GM19023 (cell line): ENCODE measurements around the gene ATP2C1.
"Not testable (repeated sequence)": the region's sequence is repeated elsewhere in the genome, so short reads cannot be mapped to it uniquely, and the experiment has no call there.

Experiments used
- ATAC-seq: cut with Tn5 transposase; IDR thresholded peaks from one replicate; pipeline ENCODE4 v1.9.1; 2021; ENCODE audit warnings: mild to moderate bottlenecking, moderate library complexity; ENCODE audit not compliant: unreplicated experiment

ATP2C1 gene

DNA sequence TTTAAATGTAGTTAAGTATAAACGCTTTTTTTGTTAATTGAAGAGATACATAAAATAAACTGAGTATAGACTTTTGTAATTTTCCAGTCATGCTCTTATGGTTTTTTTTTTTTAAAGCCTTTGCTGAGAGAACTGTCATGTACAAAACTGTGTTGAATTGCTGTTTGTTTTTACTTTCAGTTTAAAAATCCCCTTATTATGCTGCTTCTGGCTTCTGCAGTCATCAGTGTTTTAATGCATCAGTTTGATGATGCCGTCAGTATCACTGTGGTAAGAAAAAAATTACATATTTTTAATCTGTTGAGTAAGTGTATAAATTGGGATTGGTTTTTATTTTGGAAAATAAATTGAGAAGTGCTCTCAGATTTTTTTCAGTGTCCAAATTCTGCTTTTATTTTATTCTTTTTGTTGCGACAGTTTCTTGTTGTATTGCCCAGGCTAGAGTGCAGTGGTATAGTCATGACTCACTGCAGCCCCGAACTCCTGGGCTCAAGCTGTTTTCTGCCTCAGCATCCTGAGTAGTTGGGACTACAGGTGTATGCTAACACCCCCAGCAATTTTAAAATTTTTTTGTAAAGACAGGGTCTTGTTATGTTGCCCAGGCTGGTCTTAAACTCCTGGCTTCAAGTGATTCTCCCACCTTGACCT lies 40.7 kb downstream of the ATP2C1 start:
- no peak for ATAC-seq

GRCh38 chr3:130935761-130936492 lies 42.0 kb downstream of the ATP2C1 start:
- ATAC-seq = no peak

DNA sequence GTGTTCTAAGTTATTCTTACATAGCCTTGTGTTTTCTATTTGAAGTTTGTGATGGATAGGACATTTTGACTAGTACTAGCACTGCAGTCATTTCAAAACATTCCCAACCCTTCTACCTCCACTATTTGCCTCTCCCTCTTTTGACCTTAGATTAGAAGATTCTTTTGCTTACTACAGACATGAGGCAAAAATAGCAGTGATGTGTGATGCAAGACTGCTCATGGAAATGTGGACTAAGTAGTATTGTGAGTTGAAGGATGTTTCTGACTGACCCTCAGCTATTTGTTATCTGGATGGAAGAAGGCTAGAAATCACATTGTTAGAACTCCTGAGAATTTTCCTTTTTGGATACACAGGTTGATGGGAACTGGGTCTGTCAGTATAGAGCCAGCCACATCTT lies 45.9 kb downstream of the ATP2C1 start:
- no peak for ATAC-seq

DNA sequence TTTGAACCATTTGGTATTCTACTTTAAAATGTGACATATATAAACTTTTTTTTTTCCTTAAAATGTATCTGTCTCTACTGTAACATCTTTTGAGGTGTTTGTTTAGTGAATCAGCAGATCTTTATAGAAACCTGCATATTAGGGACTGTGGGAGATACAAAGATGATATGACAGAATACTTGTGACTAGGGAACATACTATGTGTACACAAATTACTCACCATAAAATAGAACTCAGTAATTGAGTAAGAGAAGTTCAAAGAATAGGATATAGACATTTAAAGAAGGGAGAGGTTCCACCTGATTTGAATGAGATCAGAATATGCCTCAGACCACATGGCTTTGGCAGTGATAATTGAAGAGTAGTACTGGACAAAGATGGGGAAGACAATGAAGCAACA lies 47.9 kb downstream of the ATP2C1 start:
- ATAC-seq = no peak

DNA sequence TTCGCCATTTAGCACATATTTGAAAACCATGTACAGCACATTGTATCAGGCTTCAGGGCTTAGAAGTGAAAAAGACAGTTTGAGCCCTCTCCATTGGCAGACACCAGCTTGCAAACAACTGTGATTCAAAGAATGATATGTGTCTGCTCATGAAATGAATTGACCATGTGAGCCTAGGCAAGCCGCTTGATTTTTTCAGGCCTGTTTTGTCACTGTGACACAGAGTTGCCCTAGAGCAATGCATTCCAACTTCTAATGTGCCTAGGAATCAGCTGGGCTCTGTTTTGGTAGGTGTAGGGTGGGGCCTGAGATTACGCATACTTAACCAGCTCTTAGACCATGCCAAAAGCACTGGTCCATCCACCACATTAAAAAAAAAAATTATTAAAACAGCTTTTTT lies 53.0 kb downstream of the ATP2C1 start:
- no peak for ATAC-seq

DNA sequence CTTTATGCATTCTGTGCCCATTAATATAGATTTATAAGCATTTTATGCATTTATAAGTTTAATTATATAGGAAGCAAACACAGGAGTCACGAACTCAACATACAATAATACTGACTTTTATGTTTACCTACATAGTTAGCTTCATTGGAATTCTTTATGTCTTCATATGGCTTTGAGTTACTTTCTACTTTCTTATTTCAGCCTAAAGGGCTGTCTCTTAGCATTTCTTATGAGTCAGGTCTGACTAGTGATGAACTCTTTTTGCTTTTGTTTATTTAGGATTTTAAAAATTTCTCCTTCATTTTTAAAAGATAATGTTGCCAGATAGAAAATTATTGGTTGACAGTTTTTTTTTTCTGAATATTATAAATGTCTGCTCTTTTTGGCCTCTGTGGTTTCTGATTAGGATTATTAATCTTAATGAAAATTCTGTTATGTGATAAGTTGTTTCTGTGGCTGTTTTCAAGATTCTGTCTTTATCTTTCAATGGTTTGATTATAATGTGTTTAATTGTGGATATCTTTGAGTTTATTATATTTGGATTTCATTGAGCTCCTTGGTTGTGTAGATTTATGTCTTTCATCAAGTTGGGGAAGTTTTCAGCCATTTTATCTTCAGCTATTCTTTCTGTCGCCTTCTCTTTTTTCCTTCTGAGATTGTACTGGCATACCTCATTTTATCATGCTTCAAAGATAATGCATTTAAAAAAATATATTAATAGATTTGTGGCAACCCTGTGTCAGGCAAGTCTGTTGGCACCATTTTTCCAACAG lies 54.3 kb downstream of the ATP2C1 start:
- ATAC-seq = no peak

DNA sequence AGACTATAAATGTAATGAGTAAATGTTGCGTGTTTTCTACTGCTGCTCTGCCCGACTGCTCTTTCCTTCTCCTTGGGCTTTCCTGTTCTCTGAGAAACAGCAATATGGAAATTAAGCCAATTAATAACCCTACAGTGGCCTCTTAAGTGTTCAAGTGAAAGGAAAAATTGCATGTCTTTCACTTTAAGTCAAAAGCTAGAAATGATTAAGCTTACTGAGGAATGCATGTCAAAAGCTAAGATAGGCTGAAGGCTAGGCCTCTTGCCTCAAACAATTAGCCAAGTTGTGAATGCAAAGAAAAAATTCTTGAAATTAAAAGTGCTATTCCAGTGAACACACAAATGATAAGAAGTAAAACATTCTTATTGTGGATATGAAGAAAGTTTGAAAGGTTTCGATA lies 55.0 kb downstream of the ATP2C1 start:
- no peak for ATAC-seq

DNA sequence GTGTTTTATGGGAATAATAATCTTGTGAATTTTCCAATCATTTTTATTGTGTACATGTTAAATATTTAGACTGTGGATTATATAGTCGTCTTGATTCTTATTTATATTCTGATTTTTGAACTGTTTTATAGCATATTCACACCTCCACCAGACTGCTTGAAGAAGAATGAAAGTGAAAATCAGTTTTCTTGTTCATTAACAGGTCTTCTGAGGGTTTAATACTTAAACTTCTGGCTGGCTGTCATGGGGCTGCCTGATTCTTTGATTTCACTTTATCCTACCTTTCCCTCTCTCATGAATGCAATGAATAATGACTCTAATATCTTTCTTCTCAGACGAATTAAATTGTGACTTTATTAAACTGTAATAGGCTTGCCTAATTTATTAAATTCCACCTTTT lies 56.2 kb downstream of the ATP2C1 start:
- ATAC-seq = no peak

DNA sequence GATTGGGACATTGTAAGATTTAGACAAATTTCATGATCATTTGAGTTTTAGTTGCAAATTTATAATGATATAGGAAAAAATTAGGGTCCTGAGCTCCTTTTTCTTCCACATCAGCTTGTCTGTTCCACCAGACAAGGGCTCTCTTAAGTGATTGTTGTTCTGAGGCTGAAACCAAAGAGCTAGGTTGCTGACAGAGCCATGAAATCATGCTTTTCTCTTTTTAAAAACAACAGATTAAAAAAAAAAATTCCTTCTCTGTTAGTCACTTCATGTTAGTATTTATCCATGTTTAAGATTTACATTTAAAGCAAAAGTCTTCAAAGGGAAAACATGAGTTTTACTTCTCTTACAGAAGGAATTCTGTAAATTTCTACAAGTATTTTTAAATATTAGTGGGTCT lies 56.8 kb downstream of the ATP2C1 start:
- no peak for ATAC-seq

DNA sequence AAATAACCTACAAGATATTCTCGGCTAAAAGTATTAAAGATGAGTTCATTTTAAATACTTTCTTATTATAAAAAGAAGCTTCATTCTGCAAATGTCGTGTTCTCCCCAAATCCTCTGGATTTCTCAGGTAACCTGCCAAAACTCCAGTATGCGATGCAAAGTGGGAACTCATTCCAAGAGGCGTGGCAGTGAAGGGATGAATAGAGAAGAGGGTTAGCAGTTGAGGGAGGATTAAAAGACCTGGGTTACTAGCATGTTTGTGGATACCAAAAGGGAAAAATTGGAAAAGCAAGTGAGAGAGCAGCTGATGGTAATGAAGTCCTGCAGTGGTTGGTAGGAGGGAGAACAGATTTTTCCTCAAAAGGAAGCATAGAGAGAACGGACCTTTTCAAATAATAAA lies 61.6 kb downstream of the ATP2C1 start:
- no peak for ATAC-seq

DNA sequence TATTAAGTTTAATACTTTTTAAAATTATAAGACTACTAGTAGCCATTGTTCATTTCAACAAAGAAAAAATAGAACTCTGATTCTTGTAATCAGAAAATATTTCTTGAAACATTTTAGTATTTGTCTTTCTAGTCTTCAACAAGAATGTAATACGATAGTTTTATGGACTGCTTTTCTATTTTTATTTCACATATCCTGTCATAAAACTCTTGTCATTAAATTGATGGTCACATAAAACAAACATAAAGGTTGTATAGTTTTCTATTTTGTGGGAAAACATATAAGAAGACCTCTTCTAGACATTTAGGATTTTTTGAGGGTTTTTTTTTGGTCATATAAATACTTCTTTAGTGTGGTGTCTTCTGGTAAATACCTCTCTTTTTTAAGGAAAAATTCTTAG lies 62.4 kb downstream of the ATP2C1 start:
- no peak for ATAC-seq

GRCh38 chr3:130956721-130957120 lies 62.8 kb downstream of the ATP2C1 start:
- no peak for ATAC-seq

- ATAC-seq = no peak
Observed at GRCh38 chr3:130960139-130960795, 66.4 kb downstream of the ATP2C1 start.

- ATAC-seq = no peak
Observed at GRCh38 chr3:130961458-130961857, 67.6 kb downstream of the ATP2C1 start.

DNA sequence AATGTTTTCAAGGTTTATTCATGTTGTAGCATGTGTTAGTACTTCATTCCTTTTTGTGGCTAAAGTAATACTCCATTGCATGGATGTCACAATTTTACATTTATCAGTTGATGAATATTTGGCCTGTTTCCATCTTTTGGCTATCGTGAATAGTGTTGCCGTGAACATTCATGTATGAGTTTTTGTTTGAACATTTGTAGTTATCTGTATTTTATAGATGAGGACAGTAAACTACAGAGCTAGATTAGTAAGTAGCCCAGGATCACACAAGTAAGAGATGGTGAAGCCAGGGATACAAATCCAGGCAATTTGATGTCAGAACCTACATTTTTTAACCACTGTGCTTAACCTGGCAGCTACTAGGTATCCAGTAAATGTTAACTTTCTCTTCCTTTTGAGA lies 69.6 kb downstream of the ATP2C1 start:
- no peak for ATAC-seq

- ATAC-seq = no peak
Observed at GRCh38 chr3:130963878-130964277, 70.0 kb downstream of the ATP2C1 start.

GRCh38 chr3:130967281-130967680 lies 73.4 kb downstream of the ATP2C1 start:
- no peak for ATAC-seq

GRCh38 chr3:130968221-130968620 lies 74.3 kb downstream of the ATP2C1 start:
- no peak for ATAC-seq

GRCh38 chr3:130969621-130970020 lies 75.7 kb downstream of the ATP2C1 start:
- ATAC-seq = no peak

- ATAC-seq = no peak
Observed at GRCh38 chr3:130971208-130971607, 77.3 kb downstream of the ATP2C1 start.

GRCh38 chr3:130972592-130972991 lies 78.7 kb downstream of the ATP2C1 start:
- not testable (repeated sequence) for ATAC-seq
